Lower lobe of right lung (tissue), 2 donors: Measurements from ENCODE around the gene ZNF598. TPM values are rescaled to one million over a fixed set of nuclear protein-coding genes. Genes with fewer than 3 reads are reported as not detected.

Experiments used
- ATAC-seq, 2 donors: fragments of 200-7000 bp; cut with Tn5 transposase; one replicate each; pipeline ENCODE4 v1.9.1; 2020 to 2022; ENCODE audit warnings: mild to moderate bottlenecking in 2 of 2, moderate library complexity in 2 of 2
- DNase-seq: peaks from one replicate; pipeline ENCODE4 v3.0.0-alpha.2; 2020
- H3K27ac ChIP-seq: fragments of 200-600 bp; one replicate; pipeline ENCODE4 v1.8.0; 2022
- H3K27me3 ChIP-seq: fragments of 200-600 bp; one replicate; pipeline ENCODE4 v1.8.0; 2022; ENCODE audit warnings: low read depth
- H3K36me3 ChIP-seq: fragments of 200-600 bp; one replicate; pipeline ENCODE4 v1.8.0; 2022; ENCODE audit warnings: mild to moderate bottlenecking
- H3K4me1 ChIP-seq: fragments of 200-600 bp; one replicate; pipeline ENCODE4 v1.8.0; 2022
- H3K4me3 ChIP-seq: fragments of 200-600 bp; one replicate; pipeline ENCODE4 v1.8.0; 2022; ENCODE audit warnings: mild to moderate bottlenecking
- H3K9me3 ChIP-seq: fragments of 200-600 bp; one replicate; pipeline ENCODE4 v1.8.0; 2022
- intact Hi-C: fragments of 100-400 bp; cut with DNase I; formaldehyde crosslinking; loops from one replicate; pipeline ENCODE4 v1.11.0; 2022
- total RNA-seq: library from RNA; stranded (reverse); fragmentation: NEBNext Ultra II Directional; extraction: Animal tissue kit (Norgen Biotek cat#: 25700); gene quantifications from one replicate; pipeline ENCODE4 v1.2.1, GENCODE V29; 2021
- TF ChIP-seq, protein P1 (sequence below): fragments of 200-600 bp; IDR thresholded peaks from one replicate; pipeline ENCODE4 v1.8.0; 2022; ENCODE audit warnings: antibody characterized with exemption, mild to moderate bottlenecking
- donor health status: DM: no; HTN: yes; CAD: no; lungs with severe emphysema.

ZNF598 gene
- total RNA-seq, 1 donor from 2014 or later, result 27.2 TPM

DNA sequence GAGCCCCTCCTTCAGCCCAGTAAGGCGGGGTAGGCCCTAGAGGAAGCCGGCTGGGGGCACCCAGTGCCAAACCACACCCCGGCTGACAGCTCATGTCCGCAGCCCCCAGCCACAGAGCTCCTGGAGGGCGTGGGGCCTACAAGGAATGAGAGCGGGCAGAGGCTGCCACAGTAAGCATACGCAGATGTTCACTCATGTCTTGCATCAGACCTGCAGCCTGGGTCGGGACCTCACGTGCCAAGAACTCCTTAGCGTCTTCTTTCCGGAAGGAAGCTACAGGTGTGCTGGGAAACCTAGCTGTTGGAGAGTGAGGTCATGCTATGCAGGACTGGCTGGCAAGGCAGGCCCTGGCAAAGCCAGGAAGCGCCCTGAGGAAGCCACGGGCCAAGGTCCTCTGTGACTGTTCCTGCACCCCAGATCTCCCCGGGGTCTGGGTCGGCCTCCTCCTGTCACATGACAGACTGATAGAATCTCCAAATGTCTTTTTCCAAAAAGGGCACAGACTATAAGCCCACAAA, 1.6 kb downstream of the ZNF598 start:
- TF ChIP-seq, protein P1, sequence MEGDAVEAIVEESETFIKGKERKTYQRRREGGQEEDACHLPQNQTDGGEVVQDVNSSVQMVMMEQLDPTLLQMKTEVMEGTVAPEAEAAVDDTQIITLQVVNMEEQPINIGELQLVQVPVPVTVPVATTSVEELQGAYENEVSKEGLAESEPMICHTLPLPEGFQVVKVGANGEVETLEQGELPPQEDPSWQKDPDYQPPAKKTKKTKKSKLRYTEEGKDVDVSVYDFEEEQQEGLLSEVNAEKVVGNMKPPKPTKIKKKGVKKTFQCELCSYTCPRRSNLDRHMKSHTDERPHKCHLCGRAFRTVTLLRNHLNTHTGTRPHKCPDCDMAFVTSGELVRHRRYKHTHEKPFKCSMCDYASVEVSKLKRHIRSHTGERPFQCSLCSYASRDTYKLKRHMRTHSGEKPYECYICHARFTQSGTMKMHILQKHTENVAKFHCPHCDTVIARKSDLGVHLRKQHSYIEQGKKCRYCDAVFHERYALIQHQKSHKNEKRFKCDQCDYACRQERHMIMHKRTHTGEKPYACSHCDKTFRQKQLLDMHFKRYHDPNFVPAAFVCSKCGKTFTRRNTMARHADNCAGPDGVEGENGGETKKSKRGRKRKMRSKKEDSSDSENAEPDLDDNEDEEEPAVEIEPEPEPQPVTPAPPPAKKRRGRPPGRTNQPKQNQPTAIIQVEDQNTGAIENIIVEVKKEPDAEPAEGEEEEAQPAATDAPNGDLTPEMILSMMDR, result no peak
- peaks cover 64% of the 10 kb centered on the region for H3K4me1 ChIP-seq
- H3K27ac ChIP-seq, result peak overlapping the region; percentile 95
- intact Hi-C loops, result no loop called here
- ATAC-seq (no peak), DNase-seq (no peak)
- H3K9me3 ChIP-seq, result no peaks in the 10 kb centered on the region
- H3K36me3 ChIP-seq, result peaks cover 5% of the 10 kb centered on the region
- H3K4me3 ChIP-seq, result peak overlapping the region; percentile 93
- H3K27me3 ChIP-seq, result no peaks in the 10 kb centered on the region

DNA sequence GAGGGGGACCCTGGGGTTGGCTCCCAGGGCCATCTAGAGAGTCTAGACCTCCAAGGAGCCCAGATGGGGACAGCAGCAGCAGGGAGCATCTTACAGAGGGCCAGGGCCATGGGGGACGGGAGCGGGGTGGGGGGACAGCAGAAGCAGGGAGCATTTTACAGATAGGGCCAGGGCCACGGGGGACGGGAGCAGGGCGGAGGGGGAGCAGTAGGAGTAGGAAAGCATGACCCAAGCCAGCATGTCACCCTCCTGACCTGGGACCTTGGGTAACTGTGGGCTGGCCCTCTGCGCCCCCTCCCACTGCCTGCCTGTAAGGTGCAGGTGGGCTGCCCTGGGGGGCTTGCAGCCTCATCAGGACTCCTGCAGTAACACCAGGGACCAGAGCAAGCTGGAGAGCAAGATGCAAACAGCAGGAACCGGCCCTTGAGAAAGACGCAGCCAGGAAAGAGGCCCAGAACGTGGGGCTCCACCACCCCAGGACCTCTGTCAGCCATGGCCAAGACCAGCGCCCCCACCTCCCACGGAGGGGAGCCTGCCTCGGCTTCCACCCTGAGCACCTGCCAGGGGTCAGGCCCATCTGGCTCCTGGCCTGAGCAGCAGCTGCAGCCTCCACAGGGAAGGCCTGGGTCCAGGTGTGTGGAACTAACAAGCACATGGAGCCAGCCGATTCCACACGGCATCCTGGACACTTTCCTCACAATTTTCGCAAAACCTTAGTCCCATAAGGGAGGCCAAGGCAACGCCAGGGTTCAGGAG, 2.4 kb downstream of the ZNF598 start:
- Histone ChIP-seq H3K27ac (peak overlapping the region; percentile 21), H3K27me3 (no peaks in the 10 kb centered on the region), H3K36me3 (peaks cover 13% of the 10 kb centered on the region), H3K4me1 (peaks cover 64% of the 10 kb centered on the region), H3K4me3 (no peak overlapping the region), H3K9me3 (no peaks in the 10 kb centered on the region)
- no peak for ATAC-seq
- intact Hi-C loops, result no loop called here
- DNase-seq, result no peak
- TF ChIP-seq, protein P1, result no peak

DNA sequence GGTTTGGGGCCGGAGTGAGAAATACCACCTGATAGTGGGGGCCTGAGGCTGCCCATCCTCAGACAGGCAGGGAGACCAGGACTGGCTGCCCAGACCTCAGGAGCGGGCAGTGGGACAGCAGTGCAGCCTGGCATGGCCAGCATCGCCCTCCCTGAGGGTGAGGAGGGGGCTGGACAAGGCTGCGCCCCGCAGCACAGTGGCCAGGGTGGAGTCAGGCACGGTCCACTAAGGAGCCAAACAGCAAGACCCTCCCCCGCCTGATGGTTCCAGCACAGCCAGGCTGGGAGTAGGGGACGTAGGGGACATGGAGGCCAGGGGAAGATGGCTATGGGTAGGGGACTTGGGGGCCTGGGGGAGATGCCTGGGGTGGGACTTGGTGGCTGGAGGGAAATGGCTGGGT, 3.3 kb downstream of the ZNF598 start:
- H3K36me3 ChIP-seq, result peaks cover 23% of the 10 kb centered on the region

DNA sequence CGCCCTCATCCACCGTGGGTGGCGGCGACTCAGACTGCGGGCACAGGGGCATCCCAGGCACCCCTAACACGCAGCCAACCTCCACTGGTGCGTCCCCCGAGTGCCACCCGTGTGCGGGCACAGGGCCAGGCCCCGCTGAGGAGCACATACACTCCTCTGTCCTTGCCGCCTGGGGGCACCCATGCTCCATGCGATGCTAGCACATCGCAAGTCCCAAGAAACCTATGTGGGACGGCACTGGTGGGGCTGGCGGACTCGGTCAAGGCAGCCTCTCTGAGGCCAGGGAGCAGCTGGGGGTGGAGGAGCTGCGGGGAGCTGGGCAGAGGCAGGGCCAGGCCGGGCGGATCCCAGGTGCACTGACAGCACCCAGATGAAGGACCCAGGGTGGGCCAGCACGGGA, 4.0 kb downstream of the ZNF598 start:
- Histone ChIP-seq H3K27ac (no peak overlapping the region), H3K9me3 (no peaks in the 10 kb centered on the region), H3K4me3 (no peak overlapping the region), H3K27me3 (no peaks in the 10 kb centered on the region), H3K4me1 (peaks cover 63% of the 10 kb centered on the region), H3K36me3 (peaks cover 29% of the 10 kb centered on the region)
- intact Hi-C loops, result no loop called here
- TF ChIP-seq, protein P1, result peak; percentile 39
- no peak for ATAC-seq
- DNase-seq, result no peak

More for the DNA sequence above, 3.3 kb downstream of the ZNF598 start:
- peaks cover 64% of the 10 kb centered on the region for H3K4me1 ChIP-seq
- TF ChIP-seq, protein P1, result no peak
- no peak overlapping the region for H3K27ac ChIP-seq
- no peaks in the 10 kb centered on the region for H3K27me3 ChIP-seq
- no peak for DNase-seq
- intact Hi-C loops, result no loop called here
- H3K9me3 ChIP-seq, result no peaks in the 10 kb centered on the region
- no peak for ATAC-seq
- H3K4me3 ChIP-seq, result no peak overlapping the region

DNA sequence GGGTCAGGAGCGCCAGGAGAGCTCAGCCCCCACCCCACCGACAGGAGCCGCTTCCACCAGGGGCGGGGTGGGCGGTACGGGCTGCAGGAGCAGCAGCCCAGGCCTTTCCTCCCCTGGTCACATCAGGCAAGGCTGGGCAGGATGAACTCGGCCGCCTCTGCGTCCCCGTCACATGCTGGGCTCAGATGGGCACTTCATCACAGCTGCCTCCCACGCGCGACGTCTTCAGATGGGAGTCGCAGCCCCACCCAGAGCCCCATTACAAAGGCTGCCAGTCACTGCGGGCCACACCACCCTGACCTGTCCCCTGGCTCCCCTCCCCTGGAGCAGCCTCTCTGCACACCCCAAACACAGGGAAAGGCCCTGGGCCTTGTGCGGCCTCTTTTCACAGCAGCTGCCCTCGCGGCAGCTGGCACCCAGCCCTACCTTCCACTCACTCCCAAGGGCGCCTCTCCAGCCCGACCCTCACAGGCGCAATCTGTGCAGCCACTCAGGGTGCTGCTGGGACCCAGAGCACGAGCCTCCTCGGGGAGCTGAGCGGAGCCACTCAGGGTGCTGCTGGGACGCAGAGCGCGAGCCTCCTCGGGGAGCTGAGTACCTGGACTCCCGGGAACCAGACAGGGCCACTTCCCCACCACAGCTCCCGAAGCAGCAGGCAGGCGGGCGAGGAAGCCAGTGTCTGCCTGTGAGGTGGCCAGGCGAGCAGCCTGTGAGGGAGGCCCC, 4.7 kb downstream of the ZNF598 start:
- intact Hi-C loops, result no loop called here
- H3K27me3 ChIP-seq, result no peaks in the 10 kb centered on the region
- DNase-seq (no peak), ATAC-seq (no peak)
- no peak overlapping the region for H3K4me3 ChIP-seq
- no peak overlapping the region for H3K27ac ChIP-seq
- peaks cover 56% of the 10 kb centered on the region for H3K4me1 ChIP-seq
- H3K9me3 ChIP-seq, result no peaks in the 10 kb centered on the region
- peaks cover 36% of the 10 kb centered on the region for H3K36me3 ChIP-seq
- TF ChIP-seq, protein P1, result no peak
